ENCODE results near the gene PTRH2. TPM values are rescaled to one million over a fixed set of nuclear protein-coding genes. Genes with fewer than 3 reads are reported as not detected.

The PTRH2 gene
- total RNA-seq, 4 donors from 2014 or later: 9.6 to 27.4 (median 21.7) TPM

DNA sequence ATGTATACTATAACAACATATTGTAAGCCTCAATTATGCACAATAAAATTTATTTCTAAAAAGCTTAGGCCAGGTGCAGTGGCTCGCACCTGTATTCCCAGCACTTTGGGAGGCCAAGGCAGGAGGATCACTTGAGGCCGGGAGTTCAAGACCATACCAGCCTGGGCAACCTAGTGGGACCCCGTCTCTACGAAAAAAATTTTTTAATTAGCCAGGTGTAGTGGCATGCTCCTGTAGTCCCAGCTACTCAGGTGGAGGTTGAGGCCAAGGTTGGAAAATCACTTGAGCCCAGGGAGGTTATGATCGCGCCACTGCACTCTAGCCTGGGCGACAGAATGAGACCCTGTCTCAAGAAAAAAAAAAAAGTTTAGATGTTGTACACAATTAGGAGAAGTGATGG lies 45.7 kb upstream of the PTRH2 start:
- Histone ChIP-seq H3K4me1 (peaks cover 9 to 19% of the 10 kb centered on the region in 2 donors), H3K4me3 (replicated peaks in 1 of 3) (no peak overlapping the region), H3K27me3 (no peaks in the 10 kb centered on the region), H3K27ac (peak overlapping the region in 1 of 3 donors; percentile 36), H3K9me3 (no peaks in the 10 kb centered on the region), H3K36me3 (no peaks in the 10 kb centered on the region)
- WGBS, 2 donors: 75 to 76% methylated on average over 7 of the region's 7 CpGs
- intact Hi-C loops (cut with DNase I): no loop called here
- DNase-seq: no peak
- TF ChIP-seq POLR2A (IDR thresholded peaks at IDR 0.05): no peak
- TF ChIP-seq, protein P1, sequence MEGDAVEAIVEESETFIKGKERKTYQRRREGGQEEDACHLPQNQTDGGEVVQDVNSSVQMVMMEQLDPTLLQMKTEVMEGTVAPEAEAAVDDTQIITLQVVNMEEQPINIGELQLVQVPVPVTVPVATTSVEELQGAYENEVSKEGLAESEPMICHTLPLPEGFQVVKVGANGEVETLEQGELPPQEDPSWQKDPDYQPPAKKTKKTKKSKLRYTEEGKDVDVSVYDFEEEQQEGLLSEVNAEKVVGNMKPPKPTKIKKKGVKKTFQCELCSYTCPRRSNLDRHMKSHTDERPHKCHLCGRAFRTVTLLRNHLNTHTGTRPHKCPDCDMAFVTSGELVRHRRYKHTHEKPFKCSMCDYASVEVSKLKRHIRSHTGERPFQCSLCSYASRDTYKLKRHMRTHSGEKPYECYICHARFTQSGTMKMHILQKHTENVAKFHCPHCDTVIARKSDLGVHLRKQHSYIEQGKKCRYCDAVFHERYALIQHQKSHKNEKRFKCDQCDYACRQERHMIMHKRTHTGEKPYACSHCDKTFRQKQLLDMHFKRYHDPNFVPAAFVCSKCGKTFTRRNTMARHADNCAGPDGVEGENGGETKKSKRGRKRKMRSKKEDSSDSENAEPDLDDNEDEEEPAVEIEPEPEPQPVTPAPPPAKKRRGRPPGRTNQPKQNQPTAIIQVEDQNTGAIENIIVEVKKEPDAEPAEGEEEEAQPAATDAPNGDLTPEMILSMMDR (IDR thresholded peaks at IDR 0.05): no peak

DNA sequence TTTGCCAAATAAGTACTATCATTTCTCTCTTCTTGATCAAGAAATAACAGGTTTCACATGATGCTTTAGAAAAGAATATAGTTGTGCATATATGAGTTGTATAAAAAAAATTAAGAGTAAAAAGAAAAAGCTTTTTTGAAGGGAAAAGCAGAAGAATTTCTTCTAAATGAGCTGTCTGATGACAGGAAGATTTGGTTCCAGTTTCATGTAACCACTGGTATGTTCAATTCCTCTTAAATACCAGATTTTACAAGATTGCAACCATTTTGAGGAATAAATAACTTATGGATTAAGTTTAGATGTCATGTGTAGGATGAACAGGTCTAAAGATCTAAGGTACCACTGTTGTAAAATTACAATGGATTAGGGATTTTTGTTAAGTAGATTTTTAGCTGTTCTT lies 45.2 kb upstream of the PTRH2 start:
- Histone ChIP-seq H3K9me3 (no peaks in the 10 kb centered on the region), H3K4me3 (replicated peaks in 1 of 3) (no peak overlapping the region), H3K4me1 (peaks cover 9 to 19% of the 10 kb centered on the region in 2 donors), H3K27me3 (no peaks in the 10 kb centered on the region), H3K36me3 (no peaks in the 10 kb centered on the region), H3K27ac (no peak overlapping the region)
- intact Hi-C loops (cut with DNase I): no loop called here
- DNase-seq: no peak
- TF ChIP-seq, protein P1 (IDR thresholded peaks at IDR 0.05): no peak
- no peak for TF ChIP-seq POLR2A (IDR thresholded peaks at IDR 0.05)

DNA sequence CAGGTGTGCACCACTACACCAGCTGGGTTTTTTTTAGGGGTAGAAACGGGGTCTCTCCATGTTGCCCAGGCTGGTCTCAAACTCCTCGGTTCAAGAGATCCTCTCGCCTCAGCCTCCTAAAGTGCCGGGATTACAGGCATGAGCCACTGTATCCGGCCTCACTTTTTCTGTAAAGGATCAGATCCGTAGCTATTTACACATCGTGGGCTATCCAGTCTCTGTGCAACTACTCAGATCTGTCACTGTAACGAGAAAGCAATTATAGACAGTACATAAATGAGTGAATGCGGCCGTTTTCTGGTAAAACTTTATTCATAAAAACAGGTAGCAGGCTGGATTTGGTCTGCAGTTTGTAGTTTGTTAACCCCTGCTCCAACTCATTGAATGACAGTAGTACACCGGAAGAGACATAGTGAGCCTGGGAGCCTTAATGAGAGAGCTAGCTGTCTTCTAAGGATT lies 44.8 kb upstream of the PTRH2 start:
- H3K36me3 ChIP-seq: no peaks in the 10 kb centered on the region
- no peak for TF ChIP-seq POLR2A (IDR thresholded peaks at IDR 0.05)
- TF ChIP-seq, protein P1 (IDR thresholded peaks at IDR 0.05): no peak
- H3K9me3 ChIP-seq: no peaks in the 10 kb centered on the region
- 88 to 96% methylated on average over 11 of the region's 11 CpGs for whole genome bisulfite sequencing, 2 donors
- intact Hi-C loops (cut with DNase I): no loop called here
- H3K27me3 ChIP-seq: no peaks in the 10 kb centered on the region
- H3K27ac ChIP-seq: no peak overlapping the region
- DNase-seq: no peak
- no peak overlapping the region for H3K4me3 ChIP-seq (replicated peaks in 1 of 3)
- peaks cover 9 to 18% of the 10 kb centered on the region in 2 donors for H3K4me1 ChIP-seq

DNA sequence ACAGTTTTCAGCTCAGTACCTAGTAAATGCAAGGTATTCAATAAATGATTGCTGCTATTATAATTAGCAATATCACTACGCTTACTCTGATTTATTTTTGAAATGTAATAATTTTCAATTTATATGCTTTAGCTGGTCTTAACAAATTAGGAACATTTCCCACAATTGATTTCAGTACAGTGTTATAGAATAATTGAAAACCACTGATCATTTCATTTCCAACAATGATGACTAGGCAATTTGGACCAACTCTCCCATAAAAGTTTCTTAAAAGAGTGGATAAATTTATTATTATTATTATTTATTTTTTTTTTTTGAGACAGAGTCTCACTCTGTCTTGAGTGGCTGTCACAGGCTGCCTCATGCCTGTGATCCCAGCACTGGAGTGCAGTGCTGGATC lies 41.4 kb upstream of the PTRH2 start:
- TF ChIP-seq, protein P1 (IDR thresholded peaks at IDR 0.05): no peak
- no peak for TF ChIP-seq POLR2A (IDR thresholded peaks at IDR 0.05)
- WGBS, 2 donors: 97 to 98% methylated on average over 1 of the region's 1 CpG
- intact Hi-C loops (cut with DNase I): loop anchor here (5.0 kb wide), 1 partner anchor 289 kb away; no protein-coding TSS in a partner anchor
- H3K9me3 ChIP-seq: no peaks in the 10 kb centered on the region
- no peaks in the 10 kb centered on the region for H3K4me1 ChIP-seq
- H3K27ac ChIP-seq: no peak overlapping the region
- DNase-seq: no peak
- H3K4me3 ChIP-seq (replicated peaks in 1 of 3): no peak overlapping the region
- H3K27me3 ChIP-seq: no peaks in the 10 kb centered on the region
- no peaks in the 10 kb centered on the region for H3K36me3 ChIP-seq

DNA sequence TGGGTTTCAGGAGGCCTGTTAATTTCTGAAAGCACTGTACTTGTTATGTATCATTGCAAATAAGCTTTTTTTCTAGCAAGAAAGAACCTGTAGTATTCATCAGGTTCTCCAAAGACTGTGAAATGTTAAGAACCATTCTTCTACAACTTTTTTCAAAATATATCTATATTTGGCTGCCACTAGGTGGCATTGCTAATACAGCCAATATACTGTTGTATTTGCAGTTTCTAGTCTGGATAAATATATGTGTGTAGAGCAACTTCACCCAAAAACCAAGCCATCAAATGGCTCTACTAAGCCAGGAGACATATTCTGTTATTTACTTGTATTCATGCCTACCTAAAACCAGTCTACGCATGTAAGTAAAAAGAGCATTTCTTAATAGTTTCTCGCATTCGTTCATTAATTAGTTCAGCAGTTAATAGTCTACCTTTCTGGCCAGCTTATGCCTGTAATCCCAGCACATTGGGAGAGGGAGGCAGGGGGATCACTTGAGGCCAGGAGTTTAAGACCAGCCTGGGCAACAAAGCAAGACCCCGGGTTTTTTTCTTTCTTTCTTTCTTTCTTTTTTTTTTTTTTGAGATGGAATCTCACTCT lies 39.7 kb upstream of the PTRH2 start:
- Histone ChIP-seq H3K4me1 (no peaks in the 10 kb centered on the region), H3K4me3 (replicated peaks in 1 of 3) (no peak overlapping the region), H3K9me3 (no peaks in the 10 kb centered on the region), H3K27ac (no peak overlapping the region), H3K36me3 (no peaks in the 10 kb centered on the region), H3K27me3 (no peaks in the 10 kb centered on the region)
- no peak for TF ChIP-seq POLR2A (IDR thresholded peaks at IDR 0.05)
- TF ChIP-seq, protein P1 (IDR thresholded peaks at IDR 0.05): peak; percentile 29 to 64 (median 58)
- DNase-seq: no peak
- WGBS, 2 donors: 94 to 97% methylated on average over 4 of the region's 4 CpGs
- intact Hi-C loops (cut with DNase I): loop anchor here (5.0 kb wide), 1 partner anchor 290 kb away; no protein-coding TSS in a partner anchor
